Thyroid gland (tissue), 4 donors: Measurements from ENCODE around the gene KCNJ3. TPM values are rescaled to one million over a fixed set of nuclear protein-coding genes. Genes with fewer than 3 reads are reported as not detected.
"Not testable (repeated sequence)": the region's sequence is repeated elsewhere in the genome, so short reads cannot be mapped to it uniquely, and the experiment has no call there.

Experiments used
- DNase-seq, 2 donors: peaks; one replicate each; pipeline ENCODE4 v3.0.0-alpha.2; 2019
- H3K27ac ChIP-seq, 3 donors: fragments of 200-600 bp; sonication (generic); 1 replicate in 2 of 3; 2 replicates in 1 of 3; pipeline ENCODE4 v1.5.1; 2016 to 2019; ENCODE audit warnings: mild to moderate bottlenecking in 1 of 3, moderate library complexity in 1 of 3
- H3K27me3 ChIP-seq: fragments of 200-600 bp; sonication (generic); one replicate; pipeline ENCODE4 v1.5.1; 2019
- H3K36me3 ChIP-seq, 2 donors: fragments of 200-600 bp; sonication (generic); one replicate each; pipeline ENCODE4 v1.5.1; 2016 to 2019
- H3K4me1 ChIP-seq, 2 donors: fragments of 200-600 bp; sonication (generic); one replicate each; pipeline ENCODE4 v1.5.1; 2017 to 2019
- H3K4me3 ChIP-seq, 3 donors: fragments of 200-600 bp; sonication (generic); replicated peaks in 1 of 3; 1 replicate in 2 of 3; 2 replicates in 1 of 3; pipeline ENCODE4 v1.5.1; 2016; ENCODE audit warnings: mild to moderate bottlenecking in 1 of 3
- H3K9me3 ChIP-seq: fragments of 200-600 bp; sonication (generic); one replicate; pipeline ENCODE4 v1.5.1; 2017
- POLR2A ChIP-seq, 2 donors: fragments of 450-650 bp; IDR thresholded peaks; one replicate each; pipeline ENCODE4 v1.6.1; 2017; ENCODE audit warnings: antibody characterized with exemption in 2 of 2, mild to moderate bottlenecking in 2 of 2, moderate library complexity in 1 of 2
- WGBS, 2 donors: methylation state at CpG; one replicate each; pipeline ENCODE4 v1.1.5; 2017; 5-methylcytosine and 5-hydroxymethylcytosine counted together
- intact Hi-C: fragments of 100-400 bp; cut with DNase I; formaldehyde crosslinking; loops from one replicate; pipeline ENCODE4 v1.15.1; 2023
- total RNA-seq, 4 donors: library from RNA; depleted of rRNA; stranded (reverse); fragments of >200 nt; gene quantifications; one replicate each; pipeline ENCODE4 v1.2.3, GENCODE V29; 2016
- TF ChIP-seq, protein P1 (sequence below), 6 experiments: fragments of 200-600 bp in 3 of 6; fragments of 450-650 bp in 3 of 6; sonication (generic) in 3 of 6; IDR thresholded peaks; one replicate each; pipeline ENCODE4 v1.5.1; 2016 to 2019; ENCODE audit warnings: antibody characterized with exemption in 6 of 6, mild to moderate bottlenecking in 2 of 6, inconsistent platforms in 1 of 6, moderate library complexity in 1 of 6

The KCNJ3 gene
- total RNA-seq, 4 donors from 2014 or later, result not detected

DNA sequence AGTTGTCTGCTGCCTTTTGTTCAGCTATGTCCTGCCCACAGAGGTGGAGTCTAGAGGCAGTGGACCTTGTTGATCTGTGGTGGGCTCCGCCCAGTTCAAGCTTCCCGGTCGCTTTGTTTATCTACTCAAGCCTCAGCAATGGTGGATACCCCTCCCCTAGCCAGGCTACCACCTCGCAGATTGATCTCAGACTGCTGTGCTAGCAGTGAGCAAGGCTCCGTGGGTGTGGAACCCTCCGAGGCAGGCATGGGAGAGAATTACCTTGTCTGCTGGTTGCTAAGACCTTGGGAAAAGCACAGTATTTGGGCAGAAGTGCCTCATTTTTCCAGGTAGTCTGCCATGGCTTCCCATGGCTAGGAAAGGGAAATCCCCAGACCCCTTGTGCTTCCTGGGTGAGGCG, 146.0 kb downstream of the KCNJ3 start:
- DNase-seq, result no peak
- intact Hi-C loops, result no loop called here
- Histone ChIP-seq H3K9me3 (no peaks in the 10 kb centered on the region), H3K36me3 (no peaks in the 10 kb centered on the region), H3K4me3 (no peak overlapping the region), H3K4me1 (no peaks in the 10 kb centered on the region), H3K27ac (no peak overlapping the region), H3K27me3 (no peaks in the 10 kb centered on the region)
- WGBS, 2 donors, result 82 to 95% methylated on average over 4 to 7 of the region's 7 CpGs
- no peak for TF ChIP-seq POLR2A (IDR thresholded peaks at IDR 0.05)
- TF ChIP-seq, protein P1, sequence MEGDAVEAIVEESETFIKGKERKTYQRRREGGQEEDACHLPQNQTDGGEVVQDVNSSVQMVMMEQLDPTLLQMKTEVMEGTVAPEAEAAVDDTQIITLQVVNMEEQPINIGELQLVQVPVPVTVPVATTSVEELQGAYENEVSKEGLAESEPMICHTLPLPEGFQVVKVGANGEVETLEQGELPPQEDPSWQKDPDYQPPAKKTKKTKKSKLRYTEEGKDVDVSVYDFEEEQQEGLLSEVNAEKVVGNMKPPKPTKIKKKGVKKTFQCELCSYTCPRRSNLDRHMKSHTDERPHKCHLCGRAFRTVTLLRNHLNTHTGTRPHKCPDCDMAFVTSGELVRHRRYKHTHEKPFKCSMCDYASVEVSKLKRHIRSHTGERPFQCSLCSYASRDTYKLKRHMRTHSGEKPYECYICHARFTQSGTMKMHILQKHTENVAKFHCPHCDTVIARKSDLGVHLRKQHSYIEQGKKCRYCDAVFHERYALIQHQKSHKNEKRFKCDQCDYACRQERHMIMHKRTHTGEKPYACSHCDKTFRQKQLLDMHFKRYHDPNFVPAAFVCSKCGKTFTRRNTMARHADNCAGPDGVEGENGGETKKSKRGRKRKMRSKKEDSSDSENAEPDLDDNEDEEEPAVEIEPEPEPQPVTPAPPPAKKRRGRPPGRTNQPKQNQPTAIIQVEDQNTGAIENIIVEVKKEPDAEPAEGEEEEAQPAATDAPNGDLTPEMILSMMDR (IDR thresholded peaks at IDR 0.05), result no peak

DNA sequence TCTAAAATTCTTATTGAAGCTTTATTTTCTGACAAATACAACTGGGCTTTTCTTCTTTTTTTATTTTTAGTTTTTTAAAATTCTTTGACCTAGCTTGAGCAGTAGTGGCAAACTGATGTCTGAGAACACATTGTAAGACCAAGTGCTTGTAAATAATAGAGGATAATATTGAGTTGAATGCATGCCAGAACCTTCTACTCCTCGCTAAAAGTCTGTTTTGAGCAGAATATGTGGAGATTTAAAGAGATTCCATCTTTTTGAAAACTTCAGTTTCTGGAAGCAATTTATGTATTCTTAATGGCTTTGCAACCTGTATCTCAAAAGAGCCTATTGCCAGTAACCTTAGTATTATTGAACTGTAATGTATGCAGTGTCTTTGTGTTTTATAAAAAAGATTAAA, 148.3 kb downstream of the KCNJ3 start:
- H3K9me3 ChIP-seq, result no peaks in the 10 kb centered on the region
- no peaks in the 10 kb centered on the region for H3K27me3 ChIP-seq
- no peaks in the 10 kb centered on the region for H3K36me3 ChIP-seq
- no peak for DNase-seq
- no peaks in the 10 kb centered on the region for H3K4me1 ChIP-seq
- TF ChIP-seq, protein P1 (IDR thresholded peaks at IDR 0.05), result no peak
- TF ChIP-seq POLR2A (IDR thresholded peaks at IDR 0.05), result no peak
- H3K27ac ChIP-seq, result no peak overlapping the region
- H3K4me3 ChIP-seq, result no peak overlapping the region
- intact Hi-C loops, result no loop called here
- 33 to 67% methylated on average over 1 of the region's 1 CpG for WGBS, 2 donors

DNA sequence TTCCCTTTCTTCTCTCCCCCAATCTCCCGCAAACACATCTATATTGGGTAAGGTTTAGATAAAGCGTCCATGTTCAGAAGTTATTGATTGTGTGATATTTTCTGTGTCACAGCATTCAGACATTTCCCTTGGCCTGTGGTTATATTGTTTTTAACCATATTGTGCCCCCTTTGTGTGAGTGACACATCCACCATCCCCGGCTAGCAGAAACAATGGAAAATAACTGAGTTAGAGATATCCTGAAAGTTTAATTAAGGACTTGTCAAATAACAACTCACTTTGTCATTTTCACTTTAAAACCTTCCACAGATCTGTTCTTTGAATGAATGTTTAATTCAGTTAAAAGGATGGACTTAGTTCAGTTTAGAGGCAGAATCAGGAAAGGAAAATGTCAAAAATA, 151.0 kb downstream of the KCNJ3 start:
- H3K9me3 ChIP-seq, result no peaks in the 10 kb centered on the region
- no peaks in the 10 kb centered on the region for H3K4me1 ChIP-seq
- TF ChIP-seq, protein P1 (IDR thresholded peaks at IDR 0.05), result no peak
- H3K27ac ChIP-seq, result no peak overlapping the region
- no peaks in the 10 kb centered on the region for H3K27me3 ChIP-seq
- intact Hi-C loops, result no loop called here
- H3K36me3 ChIP-seq, result no peaks in the 10 kb centered on the region
- H3K4me3 ChIP-seq, result no peak overlapping the region
- WGBS, 2 donors, result 75 to 77% methylated on average over 3 of the region's 3 CpGs
- DNase-seq, result no peak

DNA sequence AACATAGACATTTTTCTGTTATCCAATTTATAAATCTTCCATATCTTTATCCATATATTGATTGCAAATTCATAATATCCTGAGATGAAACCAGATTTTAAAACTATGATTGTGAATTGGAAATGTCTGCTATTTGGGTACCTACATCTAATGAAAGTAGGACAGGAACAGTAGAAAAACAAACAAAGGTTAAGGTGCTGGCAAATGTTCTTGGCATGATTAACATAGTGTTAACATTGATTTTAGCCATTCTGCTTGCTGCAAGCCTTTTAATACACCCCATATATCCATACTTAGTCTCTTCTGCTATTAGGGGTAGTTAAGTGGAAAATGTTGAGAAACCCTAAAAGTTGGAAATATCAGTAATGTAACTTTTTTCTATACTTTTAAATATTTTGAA, 152.0 kb downstream of the KCNJ3 start:
- DNase-seq, result no peak
- H3K4me3 ChIP-seq, result no peak overlapping the region
- H3K27ac ChIP-seq, result no peak overlapping the region
- no peaks in the 10 kb centered on the region for H3K36me3 ChIP-seq
- H3K27me3 ChIP-seq, result no peaks in the 10 kb centered on the region
- H3K4me1 ChIP-seq, result no peaks in the 10 kb centered on the region
- TF ChIP-seq, protein P1 (IDR thresholded peaks at IDR 0.05), result no peak
- TF ChIP-seq POLR2A (IDR thresholded peaks at IDR 0.05), result no peak
- H3K9me3 ChIP-seq, result no peaks in the 10 kb centered on the region
- intact Hi-C loops, result no loop called here

DNA sequence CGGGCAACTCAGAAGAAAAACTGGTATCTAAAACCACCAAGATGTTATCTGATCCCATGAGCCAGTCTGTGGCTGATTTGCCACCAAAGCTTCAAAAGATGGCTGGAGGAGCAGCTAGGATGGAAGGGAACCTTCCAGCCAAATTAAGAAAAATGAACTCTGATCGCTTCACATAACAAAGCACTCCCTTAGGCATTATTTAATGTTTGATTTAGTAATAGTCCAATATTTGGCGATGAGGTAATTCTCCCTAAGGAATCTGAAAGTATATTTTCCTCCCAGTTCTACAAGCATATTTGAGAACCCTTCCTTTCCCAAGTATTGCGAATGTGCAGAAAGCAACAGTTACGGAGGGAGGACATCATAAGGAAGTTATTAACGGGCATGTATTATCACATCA, 156.6 kb downstream of the KCNJ3 start:
- Histone ChIP-seq H3K27me3 (no peaks in the 10 kb centered on the region), H3K4me1 (no peaks in the 10 kb centered on the region), H3K27ac (no peak overlapping the region), H3K9me3 (no peaks in the 10 kb centered on the region), H3K36me3 (no peaks in the 10 kb centered on the region), H3K4me3 (no peak overlapping the region)
- no peak for DNase-seq
- WGBS, 2 donors, result 84 to 86% methylated on average over 6 of the region's 6 CpGs
- intact Hi-C loops, result no loop called here
- TF ChIP-seq, protein P1 (IDR thresholded peaks at IDR 0.05), result no peak
- no peak for TF ChIP-seq POLR2A (IDR thresholded peaks at IDR 0.05)

DNA sequence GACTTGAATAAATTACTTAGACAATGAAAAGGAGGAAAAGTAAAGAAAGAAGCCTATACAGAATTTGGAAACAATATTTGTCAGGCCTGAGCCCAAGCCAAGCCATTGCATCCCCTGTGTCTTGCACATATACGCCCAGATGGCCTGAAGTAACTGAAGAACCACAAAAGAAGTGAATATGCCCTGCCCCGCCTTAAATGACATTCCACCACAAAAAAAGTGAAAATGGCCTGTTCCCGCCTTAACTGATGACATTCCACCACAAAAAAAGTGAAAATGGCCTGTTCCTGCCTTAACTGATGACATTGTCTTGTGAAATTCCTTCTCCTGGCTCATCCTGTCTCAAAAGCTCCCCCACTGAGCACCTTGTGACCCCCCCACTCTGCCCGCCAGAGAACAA, 168.7 kb downstream of the KCNJ3 start:
- WGBS, 2 donors, result 86 to 89% methylated on average over 4 of the region's 4 CpGs
- H3K4me3 ChIP-seq, H3K36me3 ChIP-seq, intact Hi-C loops, H3K9me3 ChIP-seq, H3K4me1 ChIP-seq, DNase-seq, H3K27me3 ChIP-seq, H3K27ac ChIP-seq: not testable (repeated sequence)
